ENCODE data around the gene RBM23. TPM values are rescaled to one million over a fixed set of nuclear protein-coding genes. Genes with fewer than 3 reads are reported as not detected.

Gene RBM23
- total RNA-seq, 1 donor from 2014 or later = 42.1 TPM

DNA sequence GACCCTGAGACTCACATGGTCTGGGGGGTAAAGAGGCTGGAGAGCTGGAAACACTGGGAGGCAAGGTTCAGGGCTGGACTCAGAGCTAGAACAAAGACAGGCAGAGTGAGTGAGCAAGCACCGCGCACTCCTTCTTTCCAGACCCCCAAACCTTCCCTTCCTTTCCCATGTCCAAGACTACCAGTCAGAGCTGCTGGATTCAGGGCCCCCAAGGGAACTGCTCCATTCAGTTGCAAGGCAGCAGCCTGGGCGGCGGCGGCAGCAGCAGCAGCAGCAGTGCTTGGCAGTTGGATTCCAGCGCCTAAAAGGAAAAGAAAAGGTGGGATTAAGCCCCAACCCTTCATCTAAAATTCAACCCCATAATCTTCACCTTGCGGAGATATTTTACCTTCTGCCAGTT is 17.1 kb downstream of the RBM23 start:
- H3K27me3 ChIP-seq (ENCODE audit: low read depth) = no peaks in the 10 kb centered on the region
- no peaks in the 10 kb centered on the region for H3K9me3 ChIP-seq (replicated peaks)
- intact Hi-C loops (cut with micrococcal nuclease) = no loop called here
- peaks cover 16% of the 10 kb centered on the region for H3K4me1 ChIP-seq
- no peak overlapping the region for H3K4me3 ChIP-seq
- H3K36me3 ChIP-seq = peaks cover 65% of the 10 kb centered on the region
- no peak overlapping the region for H3K27ac ChIP-seq (replicated peaks)
- DNase-seq = no peak
- TF ChIP-seq, protein P1, sequence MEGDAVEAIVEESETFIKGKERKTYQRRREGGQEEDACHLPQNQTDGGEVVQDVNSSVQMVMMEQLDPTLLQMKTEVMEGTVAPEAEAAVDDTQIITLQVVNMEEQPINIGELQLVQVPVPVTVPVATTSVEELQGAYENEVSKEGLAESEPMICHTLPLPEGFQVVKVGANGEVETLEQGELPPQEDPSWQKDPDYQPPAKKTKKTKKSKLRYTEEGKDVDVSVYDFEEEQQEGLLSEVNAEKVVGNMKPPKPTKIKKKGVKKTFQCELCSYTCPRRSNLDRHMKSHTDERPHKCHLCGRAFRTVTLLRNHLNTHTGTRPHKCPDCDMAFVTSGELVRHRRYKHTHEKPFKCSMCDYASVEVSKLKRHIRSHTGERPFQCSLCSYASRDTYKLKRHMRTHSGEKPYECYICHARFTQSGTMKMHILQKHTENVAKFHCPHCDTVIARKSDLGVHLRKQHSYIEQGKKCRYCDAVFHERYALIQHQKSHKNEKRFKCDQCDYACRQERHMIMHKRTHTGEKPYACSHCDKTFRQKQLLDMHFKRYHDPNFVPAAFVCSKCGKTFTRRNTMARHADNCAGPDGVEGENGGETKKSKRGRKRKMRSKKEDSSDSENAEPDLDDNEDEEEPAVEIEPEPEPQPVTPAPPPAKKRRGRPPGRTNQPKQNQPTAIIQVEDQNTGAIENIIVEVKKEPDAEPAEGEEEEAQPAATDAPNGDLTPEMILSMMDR (IDR thresholded peaks at IDR 0.05; ENCODE audit: borderline replicate concordance) = no peak

DNA sequence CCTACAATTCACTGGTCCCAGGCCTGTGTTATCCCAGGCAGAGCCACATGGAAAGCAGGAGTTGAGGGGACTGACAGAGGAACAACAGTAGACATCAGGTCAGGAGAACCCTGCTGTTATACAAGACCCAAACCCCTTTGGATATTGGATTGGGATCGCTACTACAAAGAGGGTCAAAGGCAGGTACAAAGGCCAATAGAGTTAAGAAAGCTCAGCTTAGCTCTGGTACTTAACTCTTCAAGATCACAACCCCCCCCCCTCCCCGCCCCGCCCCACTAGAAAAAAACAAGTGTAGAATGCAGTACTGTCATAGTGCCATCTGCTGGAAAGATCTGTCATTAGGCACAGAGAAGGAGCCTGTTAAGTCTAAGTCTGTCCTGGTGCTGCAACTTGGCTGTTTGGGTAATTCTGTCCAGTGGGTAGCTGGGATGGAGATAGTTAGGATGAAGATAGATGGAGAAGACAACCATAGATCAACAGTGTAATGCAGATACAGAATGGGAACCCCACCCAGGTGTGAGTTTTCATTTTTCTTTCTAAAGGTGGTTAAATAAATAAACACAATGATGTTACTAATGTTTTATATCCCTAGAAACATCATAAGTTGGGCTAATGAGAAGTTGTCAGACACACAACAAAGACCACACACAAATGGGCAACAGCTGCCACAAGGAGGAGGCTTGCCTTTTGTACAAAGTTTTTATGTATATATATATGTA is 18.7 kb downstream of the RBM23 start:
- intact Hi-C loops (cut with micrococcal nuclease) = no loop called here
- H3K36me3 ChIP-seq = peaks cover 50% of the 10 kb centered on the region
- no peaks in the 10 kb centered on the region for H3K27me3 ChIP-seq (ENCODE audit: low read depth)
- H3K4me3 ChIP-seq = no peak overlapping the region
- H3K9me3 ChIP-seq (replicated peaks) = no peaks in the 10 kb centered on the region
- DNase-seq = no peak
- TF ChIP-seq, protein P1 (IDR thresholded peaks at IDR 0.05; ENCODE audit: borderline replicate concordance) = peak; percentile 58
- peak overlapping the region; percentile 34 for H3K27ac ChIP-seq (replicated peaks)
- peaks cover 16% of the 10 kb centered on the region for H3K4me1 ChIP-seq

DNA sequence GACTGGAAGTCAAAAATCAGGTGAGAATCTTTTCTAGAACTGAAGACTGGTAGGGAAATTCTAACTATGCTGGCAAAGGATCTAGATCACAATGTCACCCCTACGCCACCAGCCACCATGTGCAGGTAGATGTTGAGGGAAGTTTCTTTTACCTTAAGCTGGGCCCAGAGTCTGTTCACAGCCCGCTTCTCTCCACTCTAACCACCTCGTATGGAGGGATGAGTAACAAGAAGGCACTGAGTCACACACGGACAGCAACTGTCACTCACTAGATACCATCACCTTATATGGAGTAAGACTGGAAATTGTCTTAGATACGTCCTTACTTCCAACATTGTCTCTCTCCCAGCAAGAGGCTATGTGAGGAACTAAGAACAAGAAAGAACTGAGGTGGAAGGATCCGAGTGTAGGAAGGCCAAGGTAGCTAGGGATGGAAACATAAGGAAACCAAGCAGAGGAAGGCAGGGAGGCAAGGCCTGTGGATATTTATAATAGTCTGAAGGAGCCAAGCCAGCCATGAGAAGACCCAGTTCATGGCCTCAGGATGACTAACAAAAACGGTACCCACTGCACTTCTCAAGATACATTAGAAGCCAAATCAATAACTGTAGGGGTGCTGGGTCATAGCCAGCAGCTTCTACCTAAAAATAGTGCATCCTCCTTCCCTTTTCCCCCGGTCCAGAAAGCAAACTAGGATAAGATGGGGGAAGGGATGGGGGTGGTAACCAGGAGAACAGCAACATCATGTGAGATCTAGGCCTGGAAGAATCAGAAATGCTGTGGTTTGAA is 20.5 kb downstream of the RBM23 start:
- TF ChIP-seq, protein P1 (IDR thresholded peaks at IDR 0.05; ENCODE audit: borderline replicate concordance) = no peak
- intact Hi-C loops (cut with micrococcal nuclease) = no loop called here
- Histone ChIP-seq H3K9me3 (replicated peaks) (no peaks in the 10 kb centered on the region), H3K4me1 (peaks cover 9% of the 10 kb centered on the region), H3K27me3 (ENCODE audit: low read depth) (no peaks in the 10 kb centered on the region), H3K27ac (replicated peaks) (no peak overlapping the region), H3K36me3 (peaks cover 32% of the 10 kb centered on the region), H3K4me3 (no peak overlapping the region)
- DNase-seq = no peak

DNA sequence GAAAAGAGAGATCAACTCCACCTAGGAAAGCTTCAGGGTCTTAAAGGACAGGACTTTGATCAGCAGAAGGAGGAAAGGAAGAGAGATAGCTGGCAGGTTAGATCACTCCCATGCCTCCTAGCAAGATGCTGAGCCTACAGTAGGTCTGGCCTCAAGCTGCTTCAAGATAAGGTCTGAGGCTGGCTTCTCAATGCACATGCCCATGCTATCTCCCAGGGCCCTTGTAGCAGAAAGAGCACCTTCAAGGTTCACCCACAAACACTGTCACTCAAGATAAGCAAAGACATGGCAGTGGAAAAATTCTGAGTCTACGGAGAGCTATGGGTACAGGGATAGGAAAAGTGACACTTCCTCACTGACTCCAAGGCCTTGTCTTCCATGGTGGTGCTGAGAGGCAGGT is 21.6 kb downstream of the RBM23 start:
- Histone ChIP-seq H3K27me3 (ENCODE audit: low read depth) (no peaks in the 10 kb centered on the region), H3K4me1 (peaks cover 9% of the 10 kb centered on the region), H3K9me3 (replicated peaks) (no peaks in the 10 kb centered on the region), H3K36me3 (peaks cover 21% of the 10 kb centered on the region), H3K27ac (replicated peaks) (no peak overlapping the region), H3K4me3 (no peak overlapping the region)
- DNase-seq = no peak
- intact Hi-C loops (cut with micrococcal nuclease) = no loop called here
- TF ChIP-seq, protein P1 (IDR thresholded peaks at IDR 0.05; ENCODE audit: borderline replicate concordance) = no peak

DNA sequence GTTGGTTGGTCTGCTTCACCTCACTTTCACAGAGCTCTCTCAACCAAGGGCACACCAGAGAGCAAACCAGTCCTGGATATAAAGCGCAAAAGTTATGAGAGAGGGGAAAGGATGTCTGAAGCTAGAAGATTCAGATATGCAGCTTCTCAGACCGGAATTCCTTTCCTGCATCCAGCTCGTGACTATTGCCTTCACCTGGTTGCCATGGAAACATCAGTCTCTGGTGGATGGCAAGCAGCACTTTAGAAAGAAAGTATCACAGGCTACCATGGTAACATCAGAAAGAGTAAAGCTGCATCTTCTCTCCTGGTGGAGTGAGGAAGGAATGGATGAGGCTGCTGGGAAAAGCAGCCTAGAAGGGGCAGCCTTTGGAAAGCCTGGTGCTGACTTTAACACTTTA is 22.2 kb downstream of the RBM23 start:
- intact Hi-C loops (cut with micrococcal nuclease) = no loop called here
- Histone ChIP-seq H3K27ac (replicated peaks) (no peak overlapping the region), H3K9me3 (replicated peaks) (no peaks in the 10 kb centered on the region), H3K4me3 (no peak overlapping the region), H3K4me1 (peaks cover 9% of the 10 kb centered on the region), H3K27me3 (ENCODE audit: low read depth) (no peaks in the 10 kb centered on the region), H3K36me3 (peaks cover 15% of the 10 kb centered on the region)
- no peak for DNase-seq
- TF ChIP-seq, protein P1 (IDR thresholded peaks at IDR 0.05; ENCODE audit: borderline replicate concordance) = no peak

Measured in left ventricle myocardium inferior (tissue), 1 donor.